Uterus (tissue), 2 donors: Measurements from ENCODE around the gene ZHX3.

Source experiments
- CTCF ChIP-seq, 4 experiments: fragments of 200-600 bp in 2 of 4; fragments of 450-650 bp in 2 of 4; sonication (generic) in 2 of 4; IDR thresholded peaks; one replicate each; pipeline ENCODE4 v1.5.1; 2016 to 2019; ENCODE audit warnings: antibody characterized with exemption in 4 of 4, mild to moderate bottlenecking in 2 of 4, moderate library complexity in 1 of 4
- POLR2A ChIP-seq, 2 donors: fragments of 450-650 bp; IDR thresholded peaks; one replicate each; pipeline ENCODE4 v1.6.1; 2016; ENCODE audit warnings: antibody characterized with exemption in 2 of 2, mild to moderate bottlenecking in 1 of 2, moderate library complexity in 1 of 2

- TF ChIP-seq CTCF (IDR thresholded peaks at IDR 0.05) (no peak), POLR2A (IDR thresholded peaks at IDR 0.05) (no peak)
These were observed 142.3 kb downstream of the ZHX3 start for GRCh38 chr20:41175201-41175651.
